ENCODE measurements around the gene C19orf81. TPM values are rescaled to one million over a fixed set of nuclear protein-coding genes. Genes with fewer than 3 reads are reported as not detected.

Gene C19orf81
- total RNA-seq, 1 experiment from 2014 or later = 0.41 TPM

DNA sequence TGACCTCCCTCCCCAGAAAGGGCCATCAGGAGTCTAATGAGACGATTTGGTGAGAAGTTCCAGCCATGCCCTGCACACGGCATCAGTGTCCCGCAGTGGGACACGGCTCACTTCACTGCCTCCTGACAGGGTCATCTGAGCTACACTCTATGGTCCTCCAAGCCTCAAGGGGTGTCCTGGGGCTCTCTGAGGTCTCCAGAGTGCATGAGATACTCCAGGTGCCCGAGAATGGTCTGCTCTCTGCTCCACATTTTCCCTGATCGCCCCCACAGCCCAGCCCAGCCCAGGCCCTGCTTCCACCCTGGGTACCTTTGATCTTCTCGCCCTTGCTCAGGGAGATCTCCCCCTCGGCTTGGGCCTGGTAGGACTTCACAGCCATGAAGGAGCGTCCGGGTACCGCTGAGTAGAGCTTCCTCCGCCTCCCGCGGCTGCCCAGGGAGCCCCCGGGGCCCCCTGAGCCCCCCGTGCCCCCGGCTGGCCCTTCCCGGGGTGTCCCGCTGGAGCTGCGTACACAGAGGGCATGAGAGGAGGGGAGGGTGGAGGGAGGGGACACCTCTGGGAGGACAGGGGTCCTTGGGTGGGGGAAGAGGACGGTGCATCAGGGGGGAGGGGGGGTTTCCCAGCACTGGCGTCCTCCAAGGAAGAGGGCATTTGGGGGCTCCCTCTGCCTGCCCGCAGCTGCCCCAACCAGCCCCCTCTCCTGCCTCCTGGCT is 53.1 kb downstream of the C19orf81 start:
- POLR2A ChIA-PET = no interaction called here
- Histone ChIP-seq H3K27me3 (replicated peaks; ENCODE audit: control insufficient read depth, insufficient read depth, low read length) (peaks cover 3% of the 10 kb centered on the region), H3K9me3 (no peaks in the 10 kb centered on the region), H3K36me3 (ENCODE audit: control insufficient read depth, insufficient read depth, low read length) (no peaks in the 10 kb centered on the region), H3K4me1 (no peaks in the 10 kb centered on the region), H3K4me3 (ENCODE audit: low read depth, low read length) (no peak overlapping the region)
- BruUV-seq (replicated peaks) = no TSS peak
- Mint-ChIP-seq H3K9me3 (ENCODE audit: unreplicated experiment) (no peaks in the 10 kb centered on the region), H3K4me3 (ENCODE audit: unreplicated experiment) (no peak overlapping the region), H3K27me3 (ENCODE audit: insufficient read depth, unreplicated experiment) (peaks cover 29% of the 10 kb centered on the region), H3K36me3 (ENCODE audit: insufficient read depth, unreplicated experiment) (no peaks in the 10 kb centered on the region), H3K27ac (ENCODE audit: unreplicated experiment) (no peak overlapping the region), H3K4me1 (ENCODE audit: low read depth, unreplicated experiment) (peaks cover 7% of the 10 kb centered on the region)
- intact Hi-C loops (cut with micrococcal nuclease; ENCODE audit: unreplicated experiment) = loop anchor here (10.0 kb wide), 2 partner anchors 168 to 348 kb away; no protein-coding TSS in a partner anchor
- CTCF ChIA-PET = interaction anchor here (0.5 to 3.5 kb wide), 3 partner anchors 22 to 220 kb away, joined by 3 to 21 read pairs (median 7); no protein-coding TSS in a partner anchor
- TF ChIP-seq CTCF (IDR thresholded peaks at IDR 0.05; ENCODE audit: insufficient read depth in 1 of 2, low read depth in 1 of 2, low read length in 1 of 2, severe bottlenecking in 1 of 2, unreplicated experiment in 1 of 2) = no peak
- no peak for DNase-seq

DNA sequence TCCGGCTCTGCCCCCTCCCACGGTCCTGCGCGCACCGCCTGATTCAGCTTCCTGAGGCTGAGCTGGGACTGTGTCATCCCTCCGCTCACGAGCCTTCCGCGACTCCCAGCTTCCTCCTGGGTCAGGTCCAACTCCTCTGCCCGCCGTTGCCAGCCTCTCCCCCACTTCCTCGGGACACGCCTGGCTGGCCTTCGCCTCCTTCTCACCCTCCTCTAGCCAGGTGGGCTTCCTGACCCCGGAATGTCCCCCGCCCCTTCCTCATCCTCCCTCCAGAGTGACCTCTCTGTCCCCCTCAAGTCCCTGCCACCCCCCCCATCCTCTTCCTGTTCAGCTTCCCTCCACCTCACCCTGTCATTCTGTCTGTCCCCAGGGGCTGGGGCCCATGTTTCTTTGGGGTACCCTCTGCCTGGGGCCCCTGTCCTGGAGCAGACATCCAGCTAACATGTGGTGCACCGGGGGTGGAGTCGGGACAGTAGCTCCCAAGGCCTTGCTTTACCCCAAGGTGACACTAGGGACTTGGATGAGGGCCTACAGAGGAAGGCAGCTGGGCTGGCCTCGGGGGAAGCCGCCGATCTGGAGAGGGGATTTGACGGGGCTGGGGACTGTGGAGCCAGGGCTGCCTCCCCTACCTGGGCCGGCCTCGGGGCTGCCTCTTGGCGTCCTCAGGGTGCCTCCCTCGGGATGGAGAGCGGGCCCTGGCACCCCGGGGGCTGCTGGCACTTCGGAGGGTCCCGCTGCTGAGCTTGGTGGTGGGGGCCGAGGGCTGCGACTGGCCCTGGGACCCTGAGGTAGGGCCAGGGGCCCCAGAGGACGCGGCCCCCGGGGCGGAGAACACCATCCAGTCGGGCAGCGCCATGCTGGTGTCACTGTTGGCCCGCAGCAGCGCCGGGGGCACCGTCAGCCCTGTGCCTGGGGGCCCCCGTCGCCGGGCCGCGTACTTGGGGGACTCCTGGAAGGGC is 53.9 kb downstream of the C19orf81 start:
- BruUV-seq (replicated peaks) = no TSS peak
- no peaks in the 10 kb centered on the region for H3K9me3 ChIP-seq

More for the DNA sequence above, 53.9 kb downstream of the C19orf81 start:
- DNase-seq = no peak
- Mint-ChIP-seq H3K9me3 (ENCODE audit: unreplicated experiment) (no peaks in the 10 kb centered on the region), H3K27ac (ENCODE audit: unreplicated experiment) (no peak overlapping the region), H3K4me1 (ENCODE audit: low read depth, unreplicated experiment) (peaks cover 7% of the 10 kb centered on the region), H3K36me3 (ENCODE audit: insufficient read depth, unreplicated experiment) (no peaks in the 10 kb centered on the region), H3K27me3 (ENCODE audit: insufficient read depth, unreplicated experiment) (peaks cover 29% of the 10 kb centered on the region), H3K4me3 (ENCODE audit: unreplicated experiment) (no peak overlapping the region)
- intact Hi-C loops (cut with micrococcal nuclease; ENCODE audit: unreplicated experiment) = loop anchor here (10.0 kb wide), 2 partner anchors 168 to 348 kb away; no protein-coding TSS in a partner anchor
- H3K36me3 ChIP-seq (ENCODE audit: control insufficient read depth, insufficient read depth, low read length) = no peaks in the 10 kb centered on the region
- ChIA-PET CTCF (interaction anchor here (0.6 to 3.5 kb wide), 13 partner anchors 21 to 346 kb away, joined by 3 to 21 read pairs (median 5); no protein-coding TSS in a partner anchor), POLR2A (interaction anchor here (0.5 kb wide), 1 partner anchor 12 kb away, joined by 3 read pairs; no protein-coding TSS in a partner anchor)
- no peak overlapping the region for H3K4me3 ChIP-seq (ENCODE audit: low read depth, low read length)
- H3K4me1 ChIP-seq = no peaks in the 10 kb centered on the region
- no peak for TF ChIP-seq CTCF (IDR thresholded peaks at IDR 0.05; ENCODE audit: insufficient read depth in 1 of 2, low read depth in 1 of 2, low read length in 1 of 2, severe bottlenecking in 1 of 2, unreplicated experiment in 1 of 2)
- H3K27me3 ChIP-seq (replicated peaks; ENCODE audit: control insufficient read depth, insufficient read depth, low read length) = peaks cover 2% of the 10 kb centered on the region

Data from Caco-2 (cell line).